ENCODE measurements around the gene IGFLR1. TPM values are rescaled to one million over a fixed set of nuclear protein-coding genes. Genes with fewer than 3 reads are reported as not detected.

The IGFLR1 gene
- total and polyA plus RNA-seq, 12 donors: 4.9 to 35.3 (median 14.7) TPM

DNA sequence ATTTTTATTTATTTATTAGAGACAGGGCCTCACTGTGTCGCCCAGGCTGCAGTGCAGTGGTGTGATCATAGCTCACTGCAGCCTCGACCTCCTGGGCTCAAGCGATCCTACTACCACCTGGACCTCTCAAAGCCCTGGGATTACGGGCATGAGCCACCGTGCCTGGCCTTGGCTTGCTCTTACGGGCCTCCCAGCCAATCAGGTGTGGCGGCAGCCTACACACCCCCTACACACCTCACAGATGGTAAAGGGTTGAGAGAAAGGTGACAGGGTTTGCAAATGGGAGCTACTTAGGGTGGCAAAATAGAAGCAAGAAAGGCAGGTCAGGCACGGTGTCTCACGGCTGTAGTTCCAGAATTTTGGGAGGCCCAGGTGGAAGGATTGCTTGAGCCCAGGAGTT is 38.9 kb downstream of the IGFLR1 start:
- WGBS, 4 donors: 41 to 52% (median 49%) methylated on average over 9 of the region's 9 CpGs
- DNase-seq: no peak
- Histone ChIP-seq H3K9me3 (replicated peaks in 1 of 3) (no peaks in the 10 kb centered on the region), H3K27ac (no peak overlapping the region), H3K27me3 (no peaks in the 10 kb centered on the region), H3K36me3 (replicated peaks in 1 of 2) (no peaks in the 10 kb centered on the region), H3K4me1 (replicated peaks in 1 of 2) (peaks cover 0 to 9% of the 10 kb centered on the region in 2 donors), H3K4me3 (no peak overlapping the region)
- no peak for TF ChIP-seq POLR2A (IDR thresholded peaks at IDR 0.05)
- TF ChIP-seq, protein P1, sequence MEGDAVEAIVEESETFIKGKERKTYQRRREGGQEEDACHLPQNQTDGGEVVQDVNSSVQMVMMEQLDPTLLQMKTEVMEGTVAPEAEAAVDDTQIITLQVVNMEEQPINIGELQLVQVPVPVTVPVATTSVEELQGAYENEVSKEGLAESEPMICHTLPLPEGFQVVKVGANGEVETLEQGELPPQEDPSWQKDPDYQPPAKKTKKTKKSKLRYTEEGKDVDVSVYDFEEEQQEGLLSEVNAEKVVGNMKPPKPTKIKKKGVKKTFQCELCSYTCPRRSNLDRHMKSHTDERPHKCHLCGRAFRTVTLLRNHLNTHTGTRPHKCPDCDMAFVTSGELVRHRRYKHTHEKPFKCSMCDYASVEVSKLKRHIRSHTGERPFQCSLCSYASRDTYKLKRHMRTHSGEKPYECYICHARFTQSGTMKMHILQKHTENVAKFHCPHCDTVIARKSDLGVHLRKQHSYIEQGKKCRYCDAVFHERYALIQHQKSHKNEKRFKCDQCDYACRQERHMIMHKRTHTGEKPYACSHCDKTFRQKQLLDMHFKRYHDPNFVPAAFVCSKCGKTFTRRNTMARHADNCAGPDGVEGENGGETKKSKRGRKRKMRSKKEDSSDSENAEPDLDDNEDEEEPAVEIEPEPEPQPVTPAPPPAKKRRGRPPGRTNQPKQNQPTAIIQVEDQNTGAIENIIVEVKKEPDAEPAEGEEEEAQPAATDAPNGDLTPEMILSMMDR (IDR thresholded peaks at IDR 0.05): no peak
- intact Hi-C loops (cut with DNase I): loop anchor here in 1 of 2 donors (10.0 kb wide), 1 partner anchor 111 kb away; the partner anchor contains the start of gene PRODH2

DNA sequence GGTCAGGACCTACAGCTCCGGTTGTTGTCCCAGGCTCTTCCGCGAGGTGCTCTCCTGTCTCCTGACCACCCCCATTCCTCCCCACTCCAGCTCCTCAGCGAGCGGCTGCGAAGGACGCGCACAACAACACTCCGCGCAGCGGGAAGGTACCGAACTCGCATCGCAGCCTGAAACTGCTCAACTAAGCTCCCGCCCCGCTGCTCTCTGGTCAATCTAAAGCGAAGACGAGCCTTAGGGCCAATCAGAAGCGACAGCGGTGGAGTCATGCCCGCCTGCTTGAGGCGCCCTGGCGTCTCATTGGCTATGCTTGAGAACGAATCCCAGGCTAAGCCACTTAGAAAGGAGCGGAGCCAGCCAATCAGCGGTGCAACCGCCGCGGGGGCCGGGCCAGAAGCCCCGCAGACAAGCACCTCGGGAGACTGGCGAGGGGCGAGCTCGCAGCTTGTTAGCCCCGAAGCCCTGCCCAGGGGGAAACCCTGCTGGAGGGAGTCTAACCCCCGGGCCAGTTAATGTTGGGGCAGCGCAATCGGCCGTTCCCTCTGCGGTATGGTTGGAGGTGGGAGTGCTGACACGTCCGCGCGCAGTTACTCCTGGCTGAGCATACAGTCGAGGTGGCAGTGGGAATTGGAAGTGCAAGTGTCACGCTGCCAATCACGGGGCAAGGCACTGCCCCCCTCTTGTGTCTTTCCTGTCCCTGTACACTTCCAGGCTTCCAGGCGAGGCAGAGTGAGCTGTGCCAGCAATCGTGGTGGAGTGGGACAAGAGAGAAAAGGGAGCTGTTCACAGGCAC is 39.8 kb downstream of the IGFLR1 start:
- Histone ChIP-seq H3K4me3 (peak overlapping the region in 2 of 4 donors; percentile 24 to 64), H3K9me3 (replicated peaks in 1 of 3) (no peaks in the 10 kb centered on the region), H3K27ac (no peak overlapping the region), H3K4me1 (replicated peaks in 1 of 2) (peaks cover 0 to 9% of the 10 kb centered on the region in 2 donors), H3K27me3 (no peaks in the 10 kb centered on the region), H3K36me3 (replicated peaks in 1 of 2) (no peaks in the 10 kb centered on the region)
- no peak for TF ChIP-seq POLR2A (IDR thresholded peaks at IDR 0.05)
- TF ChIP-seq, protein P1 (IDR thresholded peaks at IDR 0.05): no peak
- intact Hi-C loops (cut with DNase I): loop anchor here in 1 of 2 donors (10.0 kb wide), 1 partner anchor 112 kb away; the partner anchor contains the start of gene PRODH2
- 0 to 2% (median 1%) methylated on average over 26 to 50 of the region's 50 CpGs for WGBS, 4 donors
- peak; percentile 91 to 98 (median 95) for DNase-seq

DNA sequence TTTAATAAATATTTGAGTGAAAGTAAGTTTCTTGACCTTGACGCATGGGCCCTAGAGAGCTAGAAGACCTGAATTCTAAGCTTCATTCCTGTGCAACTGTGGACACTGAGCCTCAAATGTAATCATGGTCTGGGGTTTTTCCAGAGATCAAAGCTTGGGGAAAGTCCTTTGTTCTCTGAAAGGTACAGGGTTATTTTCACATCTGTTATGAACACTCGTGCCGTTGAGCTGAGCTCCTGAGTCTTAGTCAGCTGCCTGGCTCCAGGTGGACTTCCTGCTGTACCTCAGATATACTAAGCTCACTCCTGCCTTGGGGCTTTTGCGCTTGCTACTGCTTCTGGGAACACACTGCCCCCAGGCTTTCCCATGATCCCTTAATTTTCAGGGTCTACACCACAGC is 45.4 kb downstream of the IGFLR1 start:
- Histone ChIP-seq H3K4me1 (replicated peaks in 1 of 2) (peaks cover 0 to under 1% of the 10 kb centered on the region in 2 donors), H3K27me3 (no peaks in the 10 kb centered on the region), H3K36me3 (replicated peaks in 1 of 2) (no peaks in the 10 kb centered on the region), H3K4me3 (no peak overlapping the region), H3K27ac (no peak overlapping the region), H3K9me3 (replicated peaks in 1 of 3) (no peaks in the 10 kb centered on the region)
- 53 to 70% (median 67%) methylated on average over 4 of the region's 4 CpGs for WGBS, 4 donors
- no peak for TF ChIP-seq POLR2A (IDR thresholded peaks at IDR 0.05)
- TF ChIP-seq, protein P1 (IDR thresholded peaks at IDR 0.05): no peak
- intact Hi-C loops (cut with DNase I): loop anchor here in 1 of 2 donors (10.0 kb wide), 1 partner anchor 238 kb away; the partner anchor contains the start of gene LRFN3
- no peak for DNase-seq

DNA sequence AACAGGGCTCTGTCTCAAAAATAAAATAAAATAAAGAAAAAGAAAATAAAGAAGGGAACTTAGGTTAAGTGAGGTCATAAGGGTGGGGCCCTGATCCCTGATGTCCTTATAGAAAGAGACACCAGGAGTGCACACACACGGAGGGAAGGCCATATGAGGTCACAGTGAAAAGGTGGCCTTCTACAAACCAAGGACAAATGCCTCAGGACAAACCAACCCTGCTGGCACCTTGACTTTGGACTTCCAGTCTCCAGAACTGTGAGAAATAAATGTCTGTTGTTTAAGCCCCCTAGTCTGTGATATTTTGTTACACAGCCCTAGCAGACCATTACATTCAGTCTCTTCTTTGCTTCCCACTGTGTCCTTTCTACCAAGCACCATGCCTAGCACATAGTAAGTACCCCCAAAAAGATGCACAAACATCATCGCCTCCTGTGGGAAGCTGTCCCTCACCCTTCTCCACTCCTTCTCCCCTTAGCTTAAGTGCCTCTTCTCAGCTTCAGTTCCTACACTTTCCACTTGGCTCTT is 46.3 kb downstream of the IGFLR1 start:
- intact Hi-C loops (cut with DNase I): loop anchor here in 1 of 2 donors (2.0 to 10.0 kb wide), 2 partner anchors 21 to 239 kb away; partner anchors contain the start of gene LRFN3
- Histone ChIP-seq H3K4me1 (replicated peaks in 1 of 2) (no peaks in the 10 kb centered on the region), H3K36me3 (replicated peaks in 1 of 2) (no peaks in the 10 kb centered on the region), H3K27ac (no peak overlapping the region), H3K27me3 (no peaks in the 10 kb centered on the region), H3K9me3 (replicated peaks in 1 of 3) (no peaks in the 10 kb centered on the region), H3K4me3 (no peak overlapping the region)
- no peak for DNase-seq
- TF ChIP-seq, protein P1 (IDR thresholded peaks at IDR 0.05): no peak
- no peak for TF ChIP-seq POLR2A (IDR thresholded peaks at IDR 0.05)
- WGBS, 4 donors: 65 to 80% (median 71%) methylated on average over 2 of the region's 2 CpGs

All from adrenal gland (tissue), 12 donors.